Measurements from ENCODE around the gene SLFNL1.

Gene SLFNL1

DNA sequence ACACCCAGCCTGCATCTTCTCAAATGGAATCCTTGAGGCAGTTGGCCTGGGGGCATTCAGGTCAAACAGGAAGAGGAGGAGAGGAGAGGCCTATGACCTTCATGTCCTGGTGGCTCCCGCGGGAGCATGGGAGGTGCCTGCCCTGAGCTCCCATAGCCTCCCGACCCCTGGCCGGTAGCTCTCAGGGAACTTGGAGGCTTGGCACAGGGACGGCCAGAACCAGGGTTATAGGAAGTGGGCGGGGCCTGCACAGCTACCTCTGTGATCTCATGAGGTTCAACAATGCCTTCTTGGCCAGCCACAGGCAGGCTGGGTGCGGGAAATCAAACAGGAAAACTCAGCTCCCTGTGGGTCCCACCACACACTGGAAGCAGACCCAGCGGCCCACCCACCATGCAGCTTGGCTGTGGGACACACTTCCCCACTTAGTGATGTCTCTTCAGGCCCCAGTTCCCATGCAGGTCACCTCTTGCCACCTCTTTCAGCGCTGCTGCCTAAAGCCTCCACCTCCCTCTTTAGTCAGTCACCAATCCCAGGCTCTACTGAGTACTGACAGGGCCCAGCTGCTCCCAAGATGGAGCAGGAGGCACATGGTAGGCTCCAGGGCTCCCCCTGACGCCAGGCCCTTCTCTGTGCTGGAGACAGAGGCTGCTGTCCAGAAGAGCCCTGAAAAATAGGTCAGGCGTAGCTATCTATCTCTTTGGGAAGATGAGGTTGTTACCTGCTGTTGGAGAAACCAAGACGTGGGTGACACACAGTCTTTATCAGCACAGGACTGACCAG lies at the start of gene SLFNL1:
Gene SLFNL1, minus strand, starts transcription at position 200 of the 783 bp plus-strand sequence. CDS start 1,065 bp downstream, outside the sequence.
- no peak for DNase-seq (ENCODE audit: low read depth)

DNA sequence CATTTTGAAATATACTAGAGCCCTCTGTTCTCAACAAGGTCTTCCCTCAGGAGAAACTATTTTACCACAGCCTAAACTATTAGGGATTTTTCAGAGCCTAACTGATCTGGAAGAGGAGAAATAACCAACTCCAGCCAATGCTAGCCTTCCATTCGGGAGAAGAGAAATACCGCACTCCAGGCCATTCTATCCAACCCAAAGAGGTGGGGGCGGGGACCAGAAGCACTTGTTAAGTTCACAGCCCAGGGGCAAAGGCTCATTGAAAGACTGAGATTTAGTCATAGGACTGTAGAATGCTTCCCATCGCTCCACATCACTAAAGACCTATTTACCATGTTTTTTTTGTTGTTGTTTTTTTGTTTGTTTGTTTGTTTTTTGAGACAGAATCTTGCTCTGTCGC lies 35.4 kb upstream of the SLFNL1 start:
- no peak for DNase-seq (ENCODE audit: low read depth)

DNA sequence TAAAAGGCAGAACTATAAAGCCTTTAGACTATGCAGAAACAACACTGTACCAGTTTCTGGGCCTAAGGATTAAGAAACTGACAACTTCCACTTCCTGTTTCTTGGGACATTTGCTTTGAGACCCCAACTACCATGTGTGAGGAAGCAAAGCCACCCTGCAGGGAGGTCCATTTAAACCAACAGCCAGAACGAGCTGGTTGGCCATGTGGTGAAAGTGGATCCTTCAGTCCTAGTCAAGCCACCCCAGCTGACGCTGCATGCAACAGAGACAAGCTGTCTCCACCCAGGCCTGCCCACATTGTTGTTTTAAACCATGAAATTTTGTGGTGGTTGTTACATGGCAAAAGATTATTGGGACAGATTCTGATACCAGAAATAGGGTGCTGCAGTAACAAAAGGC lies 31.8 kb upstream of the SLFNL1 start:
- DNase-seq (ENCODE audit: low read depth): no peak

DNA sequence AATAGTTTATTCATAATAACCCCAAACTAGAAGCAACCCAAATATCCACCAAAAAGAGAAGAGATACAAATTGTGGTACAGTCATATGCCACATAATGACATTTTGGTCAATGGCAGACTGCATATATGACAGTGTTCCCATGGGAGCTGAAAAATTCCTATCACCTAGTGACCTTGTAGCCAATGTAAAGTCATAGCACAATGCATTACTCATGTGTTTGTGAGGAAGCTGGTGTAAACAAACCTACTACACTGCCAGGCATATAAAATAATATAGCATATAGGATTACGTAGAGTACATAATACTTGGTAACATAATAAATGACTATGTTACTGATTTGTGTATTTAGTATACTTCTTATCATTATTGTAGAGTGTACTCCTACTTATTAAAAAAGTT lies 29.5 kb upstream of the SLFNL1 start:
- DNase-seq (ENCODE audit: low read depth): no peak

DNA sequence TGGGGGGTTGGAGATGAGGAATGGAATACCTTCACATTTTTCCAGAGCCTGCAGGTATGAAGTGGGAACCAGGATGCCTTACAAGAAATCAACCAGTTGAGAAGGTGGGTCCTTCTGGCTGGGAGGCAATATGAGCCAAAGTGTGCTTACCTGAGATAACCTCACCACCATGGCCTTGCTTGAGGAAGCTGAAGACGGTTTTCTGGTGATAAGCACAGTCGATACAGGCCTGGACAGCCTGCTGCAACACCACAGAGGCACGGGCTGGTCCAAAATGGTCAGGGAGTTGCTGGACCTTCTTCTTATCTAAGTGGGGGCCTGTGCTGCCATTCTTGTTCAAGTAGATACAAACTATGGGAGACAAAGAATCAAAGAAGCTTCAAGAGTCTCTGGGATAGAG lies 27.0 kb upstream of the SLFNL1 start:
- DNase-seq (ENCODE audit: low read depth): no peak

GRCh38 chr1:41046347-41046775 lies 24.8 kb upstream of the SLFNL1 start:
- DNase-seq (ENCODE audit: low read depth): no peak

- DNase-seq (ENCODE audit: low read depth): no peak
Observed at GRCh38 chr1:41045740-41046139, 24.2 kb upstream of the SLFNL1 start.

GRCh38 chr1:41044187-41044586 lies 22.7 kb upstream of the SLFNL1 start:
- no peak for DNase-seq (ENCODE audit: low read depth)

DNA sequence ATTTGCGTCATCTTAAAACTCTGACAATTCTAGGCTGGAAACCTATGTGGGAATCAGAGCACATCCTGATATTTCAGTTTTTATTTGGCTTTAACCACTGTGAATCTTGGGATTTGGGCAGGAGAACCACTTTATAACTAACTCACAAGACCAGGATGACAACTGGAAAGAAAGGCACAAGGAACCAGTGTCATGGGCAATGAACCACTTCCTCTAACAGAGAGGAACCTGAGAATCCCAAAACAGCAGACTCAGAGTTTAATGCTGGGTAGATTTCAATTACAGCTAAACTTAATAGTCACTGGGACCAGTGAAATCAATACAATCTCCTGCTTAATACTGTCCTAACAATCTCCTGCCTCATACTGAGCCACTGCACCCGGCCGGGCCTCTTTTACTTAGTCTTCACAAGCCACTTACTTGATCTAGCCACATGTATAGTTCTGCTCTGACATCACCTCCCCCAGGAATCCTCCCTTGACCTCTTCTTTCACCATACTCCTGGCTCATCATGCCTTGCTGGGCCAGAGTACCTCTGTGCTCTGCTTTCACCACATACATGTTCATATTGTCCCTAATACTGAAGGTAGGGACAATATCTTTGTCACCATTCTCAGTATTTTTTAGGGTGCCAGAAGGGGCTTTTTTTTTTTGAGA lies 20.2 kb upstream of the SLFNL1 start:
- DNase-seq (ENCODE audit: low read depth): no peak

- no peak for DNase-seq (ENCODE audit: low read depth)
Observed at GRCh38 chr1:41038110-41038509, 16.6 kb upstream of the SLFNL1 start.

- no peak for DNase-seq (ENCODE audit: low read depth)
Observed at GRCh38 chr1:41037116-41037903, 15.8 kb upstream of the SLFNL1 start.

- DNase-seq (ENCODE audit: low read depth): no peak
Observed at GRCh38 chr1:41033272-41033671, 11.7 kb upstream of the SLFNL1 start.

- DNase-seq (ENCODE audit: low read depth): no peak
Observed at GRCh38 chr1:41032147-41032546, 10.6 kb upstream of the SLFNL1 start.

DNA sequence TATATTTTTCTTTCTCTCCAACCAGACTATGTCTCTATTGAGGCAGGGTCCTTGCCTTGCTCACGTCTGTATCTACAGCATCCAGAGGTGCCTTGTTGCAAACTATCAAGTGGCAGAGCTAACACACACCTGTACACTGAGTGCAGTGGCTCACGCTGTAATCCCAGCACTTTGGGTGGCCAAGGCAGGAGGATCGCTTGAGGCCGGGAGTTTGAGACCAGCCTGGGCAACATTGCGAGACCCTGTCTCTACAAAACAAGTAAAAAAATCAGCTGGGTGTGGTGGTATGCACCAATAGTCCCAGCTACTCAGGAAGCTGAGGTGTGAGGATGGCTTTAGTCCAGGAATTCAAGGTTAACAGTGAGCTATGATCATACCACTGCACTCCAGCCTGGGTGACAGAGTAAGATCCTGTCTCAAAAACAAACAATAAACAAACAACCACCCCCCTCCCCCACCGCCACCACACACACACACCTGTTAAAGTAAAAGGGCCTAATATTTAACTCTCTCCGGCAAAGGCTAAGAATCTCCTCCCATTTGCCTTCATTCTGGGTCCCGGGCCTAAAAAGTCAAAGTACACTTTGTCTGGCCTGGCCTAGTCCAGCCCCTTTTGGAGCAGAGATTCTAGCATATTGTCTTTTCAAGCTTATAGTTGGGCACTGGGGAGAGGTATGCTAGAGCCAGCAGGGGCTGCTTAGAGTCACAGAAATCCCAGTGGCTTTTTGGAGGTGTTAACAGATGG lies 9.5 kb upstream of the SLFNL1 start:
- no peak for DNase-seq (ENCODE audit: low read depth)

DNA sequence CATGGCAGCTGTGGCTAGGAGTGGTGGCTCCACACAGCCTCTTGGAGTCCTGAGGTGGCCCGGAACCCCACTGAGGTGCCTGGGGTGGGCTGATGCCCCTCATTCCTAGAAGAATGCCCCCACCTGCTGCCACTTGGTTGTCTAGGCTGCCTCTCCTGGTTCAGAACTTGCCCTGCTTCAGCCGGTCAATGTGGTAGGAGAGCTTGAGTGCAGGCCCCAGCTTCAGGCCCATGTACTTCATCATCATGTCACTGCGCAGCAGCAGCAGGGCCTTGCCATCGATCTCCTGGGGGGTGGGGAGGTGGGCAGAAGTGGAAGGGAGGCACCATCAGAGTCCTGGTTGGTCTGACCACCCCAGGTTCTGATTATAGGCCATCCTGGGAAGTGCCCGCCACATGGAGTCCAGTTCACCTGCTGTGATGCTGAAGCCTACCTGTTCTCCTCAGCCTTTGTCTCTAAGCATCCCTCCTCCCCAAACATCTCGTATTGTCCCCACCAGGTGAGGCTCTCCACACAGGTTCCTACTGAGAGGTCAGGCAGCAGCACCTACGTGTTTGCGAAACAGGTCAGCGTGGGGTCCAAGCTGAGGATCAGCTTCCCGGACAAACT lies 6.6 kb upstream of the SLFNL1 start:
- no peak for DNase-seq (ENCODE audit: low read depth)

GRCh38 chr1:41025979-41026819 lies 4.7 kb upstream of the SLFNL1 start:
- no peak for DNase-seq (ENCODE audit: low read depth)

- no peak for DNase-seq (ENCODE audit: low read depth)
Observed at GRCh38 chr1:41024953-41025352, 3.4 kb upstream of the SLFNL1 start.

GRCh38 chr1:41023279-41023990 lies 1.9 kb upstream of the SLFNL1 start:
- no peak for DNase-seq (ENCODE audit: low read depth)

DNA sequence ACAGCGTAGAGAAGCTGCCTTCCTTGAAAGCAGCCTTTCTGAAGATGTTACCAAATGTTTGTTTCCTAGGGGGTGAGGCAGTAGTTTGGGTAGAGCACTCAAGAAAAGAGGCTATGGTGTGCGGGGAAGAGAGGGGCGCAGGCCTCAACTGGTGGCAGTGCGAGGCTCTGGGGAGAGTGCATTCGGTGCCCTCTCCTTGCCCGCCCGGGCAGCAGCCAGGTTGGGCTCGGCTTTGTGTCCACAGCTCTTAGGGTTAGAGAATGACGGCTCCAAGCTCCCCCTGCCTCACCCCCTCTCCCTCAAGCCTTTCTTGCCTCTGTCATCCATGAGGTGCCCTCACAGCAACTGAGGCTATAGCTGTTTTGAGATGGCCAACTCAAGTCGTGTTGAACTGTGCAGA lies 899 bp upstream of the SLFNL1 start:
- no peak for DNase-seq (ENCODE audit: low read depth)

DNA sequence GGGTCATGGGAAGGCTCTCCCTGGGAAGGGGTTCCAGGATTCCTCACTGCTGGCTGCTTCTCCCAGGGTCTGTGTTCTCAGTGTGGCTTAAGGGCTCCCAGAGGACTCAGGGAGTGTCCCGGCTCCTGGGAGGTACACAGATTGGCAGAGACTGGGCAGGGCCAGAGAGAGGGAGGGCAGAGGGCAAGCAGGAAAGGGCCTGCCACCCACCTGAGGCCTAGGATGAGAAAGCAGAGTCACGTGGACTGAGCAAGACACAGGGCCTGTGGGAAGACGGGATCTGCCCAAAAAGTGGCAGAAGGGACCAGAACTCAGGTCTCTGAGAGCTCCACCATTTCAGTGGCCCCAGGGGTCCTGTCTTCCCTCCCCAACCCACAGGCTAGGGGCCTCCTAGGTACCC lies 871 bp downstream of the SLFNL1 start:
- no peak for DNase-seq (ENCODE audit: low read depth)
